ENCODE data around the gene SYT2.
A peak's percentile ranks its signal among the peaks of the same experiment; 100 is the strongest.
"Not testable (repeated sequence)": the region's sequence is repeated elsewhere in the genome, so short reads cannot be mapped to it uniquely, and the experiment has no call there.

SYT2 gene

DNA sequence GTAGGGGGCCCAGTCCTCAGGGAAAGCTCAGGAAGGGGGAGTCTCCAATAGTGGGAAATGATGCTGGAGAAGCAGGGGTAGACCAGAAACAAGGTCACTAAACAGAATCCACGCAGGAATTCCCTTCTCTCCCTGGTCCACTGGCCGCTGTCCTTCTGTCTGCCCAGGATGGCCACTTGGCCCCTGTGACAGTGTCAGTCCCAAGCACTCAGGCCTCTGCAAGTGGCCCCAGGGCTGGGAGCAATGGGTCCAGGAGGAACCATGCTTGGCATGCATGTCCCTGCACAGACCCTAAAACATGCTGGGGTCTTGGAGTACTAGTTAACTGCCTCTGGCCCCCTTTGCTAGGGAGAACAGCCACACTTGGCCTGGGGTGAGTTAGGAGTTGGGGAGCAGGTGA, 90.2 kb downstream of the SYT2 start:
- DNase-seq, result not testable (repeated sequence)

DNA sequence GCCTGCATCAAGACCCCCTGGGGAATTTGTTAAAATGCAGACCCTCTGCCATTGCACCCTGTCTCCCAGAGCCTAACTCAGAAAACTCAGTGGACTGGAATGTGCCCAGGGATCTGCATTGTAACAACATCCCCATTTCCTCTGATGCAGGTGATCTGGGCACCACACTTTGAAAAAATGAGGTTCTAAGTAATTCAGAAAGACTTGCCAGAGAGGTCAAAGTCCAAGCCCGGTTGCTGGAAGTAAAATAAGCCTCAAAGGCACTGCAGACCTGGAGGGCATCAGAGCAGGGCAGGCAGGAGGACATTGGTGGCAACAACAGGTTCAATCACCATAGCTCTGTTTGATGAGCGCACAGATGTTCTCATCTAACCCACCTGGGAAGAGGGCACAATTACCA, 90.7 kb downstream of the SYT2 start:
- no peak for DNase-seq

DNA sequence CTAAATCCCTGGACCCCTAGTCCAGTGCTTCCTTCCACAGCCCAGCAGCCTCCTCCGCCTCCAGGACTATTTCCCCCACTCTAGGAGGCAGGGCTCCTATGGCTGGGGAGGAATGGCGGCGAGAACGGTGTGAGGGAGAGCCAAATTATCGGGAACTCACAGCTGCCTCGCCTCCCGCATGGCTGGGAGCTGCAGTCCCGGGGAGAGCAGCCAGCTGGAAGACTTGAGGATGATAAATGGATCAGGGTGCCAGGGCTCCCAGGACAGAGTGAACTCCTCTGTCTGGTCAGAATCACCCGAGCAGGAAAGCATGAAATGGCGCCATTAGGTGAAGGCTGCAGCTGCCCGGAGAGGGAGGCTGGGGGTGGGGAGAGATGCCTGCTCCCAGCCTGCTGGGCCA, 91.2 kb downstream of the SYT2 start:
- not testable (repeated sequence) for DNase-seq

DNA sequence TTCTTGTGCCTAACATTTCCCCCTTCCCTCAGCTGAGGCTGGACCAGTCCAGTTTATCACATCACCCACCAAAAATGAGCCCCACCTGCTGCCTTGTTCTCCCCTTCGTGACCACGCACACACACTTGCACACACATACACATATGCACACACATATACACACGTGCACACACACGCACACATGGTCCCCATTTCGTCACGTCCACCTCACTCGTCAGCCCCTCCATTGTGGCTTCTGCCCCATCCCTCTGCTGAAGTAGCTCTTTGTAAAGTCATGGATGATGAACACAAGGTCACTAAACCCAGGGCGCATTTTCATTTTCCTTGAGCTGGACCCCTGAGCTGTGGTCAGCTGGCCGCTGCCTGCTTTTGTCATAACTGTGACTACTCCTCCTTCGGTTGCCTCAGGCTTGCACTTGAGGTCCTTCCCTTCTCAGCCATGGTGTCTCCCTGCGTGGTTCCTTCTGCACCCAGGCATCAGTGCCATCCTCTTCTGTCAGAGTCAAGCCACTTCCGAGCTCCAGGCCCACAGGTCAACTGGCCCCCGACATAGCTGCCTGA, 93.8 kb downstream of the SYT2 start:
- DNase-seq, result no peak

DNA sequence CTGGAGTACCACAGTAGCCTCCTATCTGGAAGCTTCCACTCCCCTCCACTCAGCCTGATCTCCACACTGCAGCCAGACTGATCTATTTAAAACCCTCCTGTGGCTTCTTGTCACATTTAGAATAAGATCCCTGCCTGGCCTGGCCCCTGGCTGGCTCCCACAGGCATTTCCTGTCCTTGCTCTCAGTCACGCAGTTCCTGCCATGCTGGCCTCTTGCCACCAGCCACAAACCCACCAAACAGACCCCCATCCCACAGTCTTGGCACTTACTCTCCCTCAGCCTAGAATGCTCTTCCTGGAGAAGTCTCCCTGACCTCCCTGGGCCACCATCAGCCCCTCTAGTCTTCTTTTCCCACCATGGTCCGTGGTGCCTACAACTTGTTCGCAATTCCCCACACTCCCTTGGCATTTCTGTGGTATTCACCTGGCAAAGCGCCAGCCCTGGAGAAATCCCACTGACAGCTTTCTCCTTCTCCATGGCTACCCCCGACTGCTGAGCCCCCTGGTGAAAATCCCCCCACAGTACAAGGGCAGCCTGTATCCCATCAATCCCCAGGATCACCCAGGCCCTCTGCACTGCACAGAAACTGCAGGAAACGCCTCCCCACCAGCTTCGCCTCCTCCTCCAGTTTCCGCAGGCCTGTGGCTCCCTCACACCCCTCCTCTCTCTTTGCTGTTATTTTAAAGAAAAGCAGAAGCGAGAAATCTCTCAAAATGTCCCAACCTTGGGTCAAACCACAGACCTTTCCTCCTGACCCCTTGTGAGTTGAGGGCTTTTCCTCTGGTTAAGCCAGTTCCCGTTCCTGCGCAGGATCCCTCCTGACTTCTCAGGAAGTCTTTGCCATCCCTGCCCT, 94.5 kb downstream of the SYT2 start:
- peak; percentile 26 for DNase-seq

DNA sequence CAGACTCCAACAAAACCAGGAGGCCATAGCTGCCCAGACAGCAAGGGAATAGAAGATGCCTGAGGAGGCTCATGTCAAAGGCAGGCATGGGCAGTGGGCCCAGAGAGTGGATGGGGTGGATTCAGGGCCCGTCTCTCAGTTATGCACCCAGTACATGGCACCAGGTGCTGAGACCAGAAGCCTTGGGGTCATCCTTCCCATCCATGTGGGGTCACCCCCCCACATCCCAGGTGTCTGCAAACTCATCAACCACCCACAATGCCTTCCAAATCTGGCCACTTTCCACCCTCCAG, 95.1 kb downstream of the SYT2 start:
- DNase-seq, result not testable (repeated sequence)

DNA sequence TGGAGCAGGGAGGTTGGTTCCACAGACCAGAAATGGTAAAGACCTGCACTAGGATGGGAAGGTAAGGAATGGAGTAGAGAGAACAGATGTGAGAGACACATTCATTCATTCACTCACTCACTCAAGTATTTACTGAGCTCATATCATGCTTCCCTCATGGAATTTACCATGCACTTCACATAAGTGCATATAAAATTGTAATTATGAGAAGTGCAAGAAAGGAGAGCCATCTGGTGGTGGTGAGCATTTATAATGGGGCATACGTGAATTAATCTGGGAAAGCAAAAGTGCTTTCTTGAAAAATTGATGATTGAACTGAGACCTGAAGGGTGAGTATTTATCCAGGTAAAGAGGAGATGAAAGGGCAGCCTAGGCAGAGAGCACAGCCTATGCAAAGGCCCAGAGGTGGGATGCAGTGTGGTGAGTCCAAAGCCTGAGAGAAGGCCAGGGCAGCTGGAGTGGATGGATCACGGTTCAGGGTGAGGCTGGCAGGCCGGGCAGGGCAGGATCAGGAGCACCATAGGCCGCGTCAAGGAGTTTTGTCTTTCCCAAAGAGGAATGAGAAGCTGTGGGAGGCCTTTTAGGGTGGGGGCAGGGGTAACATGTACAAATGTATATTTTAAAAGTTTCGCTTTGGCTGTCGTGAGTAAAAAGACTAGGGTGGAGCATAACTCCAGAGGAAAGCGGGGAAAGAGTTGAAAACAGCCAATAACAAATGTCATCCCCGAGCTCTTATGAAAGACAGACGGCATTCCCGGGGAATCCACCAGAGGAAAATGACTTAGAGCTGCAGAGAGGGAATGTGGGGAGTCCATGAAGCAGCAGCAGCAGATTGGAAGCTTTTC, 95.7 kb downstream of the SYT2 start:
- DNase-seq, result not testable (repeated sequence)

DNA sequence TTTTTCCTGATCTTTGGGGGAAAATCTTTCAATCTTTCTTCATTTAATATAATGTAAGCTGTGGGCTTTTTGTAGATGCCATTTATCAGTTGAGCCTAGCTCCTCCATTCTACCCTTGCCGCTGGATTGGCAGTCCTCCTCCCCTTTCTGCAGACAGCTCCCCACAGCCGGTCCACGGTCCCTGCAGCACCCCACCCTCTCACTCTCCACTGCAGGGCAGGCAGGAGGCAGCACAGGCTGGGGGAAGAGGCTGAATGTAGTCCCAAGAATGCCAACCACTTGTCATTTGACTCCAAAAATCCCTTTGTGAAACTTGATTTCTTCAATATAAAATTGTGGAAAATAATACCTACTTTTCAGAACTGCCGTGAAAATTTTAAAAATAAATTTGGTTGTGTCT, 96.7 kb downstream of the SYT2 start:
- DNase-seq, result no peak

DNA sequence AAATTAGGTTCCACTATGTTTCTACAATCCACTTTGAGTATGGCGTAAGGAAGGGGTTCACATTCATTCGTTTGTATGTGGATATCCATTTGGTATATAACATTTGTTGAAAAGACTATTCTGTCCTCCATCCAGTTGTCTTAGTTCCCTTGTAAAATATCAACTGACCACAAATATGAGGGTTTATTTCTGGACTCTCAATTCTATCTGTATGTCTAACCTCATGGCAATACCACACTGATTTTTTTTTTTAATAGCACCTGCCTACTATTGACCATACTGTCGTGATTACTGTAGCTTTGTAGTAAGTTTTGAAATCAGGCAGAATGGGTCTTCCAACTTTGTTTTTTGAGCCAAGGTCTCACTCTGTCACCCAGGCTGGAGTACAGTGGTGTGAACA, 98.2 kb downstream of the SYT2 start:
- not testable (repeated sequence) for DNase-seq

DNA sequence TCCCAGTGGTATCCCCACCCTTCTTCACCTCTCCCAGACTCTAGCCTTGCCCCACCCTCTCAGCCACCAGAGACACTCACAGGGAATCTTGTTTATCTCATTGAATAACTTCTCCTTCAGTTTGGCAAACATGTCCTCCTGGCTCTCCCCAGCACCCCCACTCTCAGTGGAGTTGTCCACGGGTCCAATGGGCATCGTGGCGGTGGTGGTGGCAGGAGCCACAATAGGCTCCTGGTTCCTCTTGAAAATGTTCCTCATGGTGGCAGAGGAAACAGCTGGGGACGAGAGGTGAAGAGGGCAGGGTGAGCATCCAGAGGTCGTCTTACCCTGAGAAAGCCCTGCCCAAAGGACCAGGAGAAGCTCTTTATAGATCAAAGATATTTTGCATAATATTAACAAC, 104.7 kb downstream of the SYT2 start:
- no peak for DNase-seq

DNA sequence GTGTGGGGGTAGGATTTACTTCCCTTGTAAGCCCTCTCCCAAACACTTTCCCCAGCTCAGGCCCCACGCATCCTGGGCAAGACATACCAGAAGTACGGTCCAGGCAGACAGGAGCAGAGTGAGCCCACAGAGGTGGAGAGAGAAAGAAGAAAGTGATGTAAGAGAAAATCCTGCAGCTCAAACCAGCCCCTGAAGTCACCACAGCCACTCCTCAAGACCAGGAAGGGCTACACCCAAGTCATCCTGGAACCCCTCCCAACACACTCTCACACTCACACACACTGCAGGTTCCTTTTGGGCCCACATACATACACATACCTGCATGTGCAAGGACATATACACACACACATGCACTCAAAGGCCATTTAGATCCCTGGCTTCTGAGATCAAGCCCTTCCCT, 106.8 kb downstream of the SYT2 start:
- no peak for DNase-seq

DNA sequence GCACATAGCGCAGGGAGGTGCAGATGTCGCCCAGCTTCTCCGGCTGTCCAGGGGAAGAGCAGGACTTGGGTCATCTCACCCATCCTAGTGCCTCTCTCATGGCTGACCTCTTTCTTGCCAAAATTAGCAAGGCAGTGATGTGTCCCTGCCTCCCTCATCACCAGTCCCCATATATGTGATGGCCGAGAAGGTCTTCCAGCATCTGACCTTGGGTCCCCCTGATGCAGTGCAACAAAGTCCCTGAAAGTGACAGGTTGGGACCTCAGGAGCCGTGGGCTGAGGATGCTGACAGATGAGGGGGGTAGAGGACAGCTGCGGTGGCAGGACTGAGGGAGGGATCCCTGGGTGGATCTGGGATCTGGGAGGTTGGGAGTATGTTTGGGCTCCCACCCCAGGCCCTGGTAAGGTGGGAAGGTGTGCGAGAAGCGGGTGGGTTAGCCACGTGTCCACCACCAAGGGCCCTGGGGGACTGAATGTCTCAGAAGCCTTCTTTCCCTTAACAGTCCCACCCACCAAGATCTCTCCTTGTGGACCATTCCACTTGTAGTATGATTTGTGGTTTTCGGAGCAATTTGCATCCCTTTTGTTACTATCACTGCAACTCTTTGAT, 109.7 kb downstream of the SYT2 start:
- no peak for DNase-seq

DNA sequence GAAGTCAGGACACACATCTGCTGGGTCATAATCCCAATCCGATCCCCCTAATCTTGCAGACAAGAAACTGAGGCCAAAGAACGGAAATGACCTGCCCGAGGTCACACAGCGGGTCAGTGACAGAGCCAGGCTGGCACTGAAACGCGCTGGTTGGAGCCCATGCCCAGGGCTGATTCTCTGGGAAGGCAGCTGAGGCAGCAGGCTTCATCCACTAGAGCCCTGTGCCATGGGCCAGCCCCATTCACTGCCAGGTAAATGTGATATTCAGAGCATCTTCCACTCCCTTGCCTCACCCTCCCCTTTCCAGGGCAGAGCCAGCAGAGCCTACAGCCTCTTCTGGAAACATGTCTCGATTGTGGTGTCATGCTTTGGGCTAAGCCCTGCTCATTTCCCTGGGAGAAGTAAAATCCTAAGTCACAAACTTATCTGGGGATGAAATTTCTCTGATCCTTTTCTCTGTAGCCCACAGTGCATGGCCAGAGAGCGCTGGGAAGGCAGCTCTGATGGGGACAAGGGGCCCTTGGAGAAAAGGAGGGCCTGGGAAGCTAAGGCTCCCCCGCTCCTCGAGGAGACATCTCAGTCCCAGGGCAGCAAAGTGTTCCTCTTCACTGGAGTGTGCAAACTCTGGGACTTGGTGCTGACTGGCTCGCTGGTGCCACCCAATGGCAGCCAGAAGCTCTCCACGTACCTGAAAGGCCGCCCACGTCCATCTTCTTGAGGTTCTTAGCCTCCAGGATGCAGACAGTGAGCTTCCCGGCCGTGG, 110.4 kb downstream of the SYT2 start:
- DNase-seq, result peak; percentile 67

DNA sequence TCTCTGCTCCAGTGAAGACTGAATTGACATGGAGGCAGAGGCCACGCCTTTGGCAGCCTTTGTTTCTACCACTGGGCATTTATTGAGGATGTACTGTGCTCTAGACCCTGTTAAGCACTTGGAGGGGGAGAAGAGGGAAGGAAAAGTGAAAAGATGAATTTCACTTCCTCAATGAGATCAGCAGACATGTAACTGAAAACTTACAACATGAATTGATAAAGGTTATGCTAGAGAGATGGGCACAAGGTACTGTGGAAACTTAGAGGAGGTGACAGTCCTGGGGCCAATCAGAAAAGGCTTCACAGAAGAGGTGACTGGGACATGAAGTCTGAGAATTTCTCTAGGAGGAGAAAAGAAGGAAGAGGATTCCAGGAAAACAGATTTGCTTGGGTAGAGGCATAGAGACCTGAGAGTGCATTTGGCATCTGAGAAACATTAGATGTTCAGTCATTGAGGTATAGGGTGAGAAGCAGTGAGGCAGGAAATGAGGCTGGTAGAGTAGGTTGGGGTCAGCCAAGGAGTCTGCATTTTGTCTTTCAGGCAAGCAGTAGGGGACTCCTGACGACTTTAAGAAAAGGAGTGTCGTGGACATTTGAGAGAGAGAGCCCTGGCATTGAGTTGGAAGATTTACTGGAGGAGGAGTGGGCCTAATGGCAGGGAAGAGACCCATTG, 113.0 kb downstream of the SYT2 start:
- DNase-seq, result no peak

DNA sequence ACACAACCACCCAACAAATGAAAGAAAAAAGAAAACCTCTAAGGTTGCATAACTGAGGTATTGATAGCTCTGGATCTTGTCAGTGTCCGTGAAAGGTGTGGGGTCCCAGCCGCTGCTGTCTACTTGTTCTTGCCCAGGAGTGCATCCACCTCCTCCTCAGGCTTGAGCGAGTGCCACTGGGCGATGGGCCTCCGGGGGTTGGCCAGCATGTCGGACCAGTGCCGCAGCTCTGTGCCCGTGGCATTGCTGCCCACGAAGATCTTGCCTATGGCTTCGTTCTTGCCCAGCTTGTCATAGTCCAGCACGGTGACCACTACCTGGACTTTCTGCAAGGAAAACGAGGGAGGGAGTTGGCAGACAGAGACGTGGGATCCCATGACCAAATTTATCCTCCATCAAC, 113.6 kb downstream of the SYT2 start:
- no peak for DNase-seq

DNA sequence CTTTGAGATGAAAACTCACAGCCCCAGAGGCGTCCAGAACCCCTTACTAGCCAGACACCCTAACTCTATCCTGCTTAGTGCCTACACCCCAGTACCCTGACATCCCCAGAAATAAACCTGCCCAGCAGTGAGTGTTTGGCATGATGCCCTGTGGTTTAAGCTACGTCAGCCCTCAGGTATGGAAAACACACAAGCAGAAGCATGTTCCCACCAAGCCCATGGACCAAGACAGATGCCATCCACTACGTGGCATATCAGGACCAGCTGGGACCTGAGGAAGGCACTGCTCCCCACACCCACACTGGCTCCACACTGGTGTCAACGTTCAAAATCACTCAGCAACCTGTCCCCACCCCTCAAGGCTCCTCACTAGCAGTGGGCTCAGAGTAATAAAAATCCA, 116.4 kb downstream of the SYT2 start:
- no peak for DNase-seq

DNA sequence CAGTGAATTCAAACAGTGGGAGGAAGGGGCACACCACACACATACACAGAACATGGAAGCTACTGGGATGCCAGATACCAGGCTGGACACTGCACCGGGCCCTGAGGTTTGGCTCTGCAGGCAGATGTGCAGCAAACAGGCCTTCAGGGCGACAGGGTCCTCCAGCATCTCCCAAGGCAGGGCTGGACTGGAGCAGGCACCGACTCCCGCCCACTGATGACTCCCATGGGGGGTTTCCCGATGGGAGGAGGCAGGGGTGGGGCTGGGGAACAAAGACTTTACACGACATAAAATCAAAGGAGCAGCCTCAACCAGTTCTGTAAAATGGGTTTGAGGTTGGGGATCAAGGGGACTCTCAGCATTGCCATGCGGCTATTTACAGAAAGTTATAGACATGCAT, 118.1 kb downstream of the SYT2 start:
- no peak for DNase-seq

DNA sequence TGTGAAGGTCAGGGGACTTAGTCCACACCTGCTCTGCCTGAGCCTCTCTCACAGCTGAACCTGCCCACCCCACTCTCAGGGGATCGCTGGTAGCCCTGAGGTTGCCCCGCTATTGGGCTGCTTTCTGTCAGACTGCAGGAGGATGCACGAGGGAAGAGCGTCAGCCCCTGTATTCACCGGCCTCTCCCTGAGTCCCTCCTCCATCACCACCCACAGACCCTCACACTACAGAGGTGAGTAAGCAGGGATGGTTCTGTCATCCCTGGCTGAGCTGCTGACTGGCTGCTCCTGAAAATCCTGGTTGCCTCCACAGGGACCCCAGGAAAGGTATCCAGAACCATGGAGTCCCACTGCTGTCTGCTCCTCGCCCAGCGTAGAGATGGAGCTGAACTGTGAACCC, 118.7 kb downstream of the SYT2 start:
- DNase-seq, result no peak

DNA sequence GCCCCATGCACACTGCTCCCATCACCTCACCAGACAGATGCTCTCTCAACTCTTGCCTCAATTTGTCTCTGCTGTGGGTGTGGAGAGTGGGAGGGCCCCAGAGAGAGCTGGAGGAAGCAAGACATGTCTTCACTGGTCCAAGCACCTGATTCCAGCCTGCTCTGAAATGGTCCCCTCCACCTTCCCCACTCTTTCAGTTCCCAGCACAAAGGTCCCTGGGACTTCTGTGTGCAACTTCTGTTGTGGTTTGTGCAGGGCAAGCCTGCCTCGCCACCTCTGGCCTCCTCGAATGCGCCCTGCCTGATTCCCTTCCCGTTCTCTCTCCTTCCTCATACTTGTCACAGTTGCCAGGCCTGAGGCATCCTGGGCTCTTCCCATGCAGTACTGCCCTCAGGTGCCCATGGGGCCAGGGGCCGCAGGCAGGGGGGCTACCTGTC, 119.3 kb downstream of the SYT2 start:
- no peak for DNase-seq

DNA sequence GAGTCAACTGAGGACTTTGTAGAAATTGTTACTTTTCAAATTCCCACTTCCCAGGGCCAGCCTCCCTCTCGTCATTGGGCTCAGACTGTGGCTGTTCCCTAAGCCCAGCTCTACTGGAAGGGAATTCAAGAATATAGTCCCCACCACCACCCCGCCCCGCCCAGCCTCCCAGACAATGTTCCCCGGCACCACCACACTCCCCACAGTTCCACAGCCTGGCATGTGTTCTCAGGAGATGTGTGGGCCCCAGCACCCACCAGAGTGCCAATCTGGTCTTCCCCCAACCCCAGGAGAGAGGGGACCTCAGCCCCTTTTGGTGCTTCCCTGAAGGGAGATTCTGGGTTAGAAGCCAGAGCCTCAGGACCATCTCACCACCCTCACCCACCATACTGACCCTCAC, 120.1 kb downstream of the SYT2 start:
- DNase-seq, result no peak

DNA sequence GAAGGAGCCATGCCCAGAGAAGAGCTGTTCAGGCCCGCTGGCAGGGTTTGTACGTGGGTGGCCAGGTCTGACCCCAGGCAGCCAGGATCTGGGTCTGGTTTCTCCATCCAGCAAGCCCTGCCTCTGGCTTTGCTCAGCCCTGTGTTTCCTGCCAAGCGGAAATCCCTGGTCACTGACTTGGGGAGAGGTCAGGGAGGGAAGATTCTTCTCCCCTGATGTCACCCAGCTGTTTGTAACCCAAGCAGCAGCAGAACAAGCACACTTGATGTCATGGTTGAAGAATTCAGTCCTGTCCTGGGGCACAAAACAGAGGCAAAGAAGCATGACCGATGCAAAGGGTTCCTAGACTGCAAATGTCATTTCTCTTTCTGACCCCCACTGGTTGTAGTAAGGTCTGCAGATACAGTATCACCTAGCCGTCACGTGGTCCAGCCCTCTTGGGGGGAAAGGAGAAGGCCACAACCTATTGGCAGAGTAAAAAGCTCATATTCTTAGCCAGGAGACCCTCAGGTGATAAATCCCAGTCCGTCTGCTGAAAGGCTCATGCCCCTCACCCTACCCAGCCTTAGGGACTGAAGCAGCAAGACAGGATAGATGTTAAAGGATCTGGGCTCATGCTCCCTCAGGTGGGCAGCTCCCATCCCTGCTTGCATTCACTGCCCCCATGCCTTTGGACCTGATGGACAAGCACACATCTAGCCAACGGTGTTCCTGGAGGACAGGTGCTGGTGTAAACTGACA, 120.9 kb downstream of the SYT2 start:
- DNase-seq, result peak; percentile 93

Measured in T1000 (cell line).